ENCODE measurements around the gene ATXN1.

The ATXN1 gene

DNA sequence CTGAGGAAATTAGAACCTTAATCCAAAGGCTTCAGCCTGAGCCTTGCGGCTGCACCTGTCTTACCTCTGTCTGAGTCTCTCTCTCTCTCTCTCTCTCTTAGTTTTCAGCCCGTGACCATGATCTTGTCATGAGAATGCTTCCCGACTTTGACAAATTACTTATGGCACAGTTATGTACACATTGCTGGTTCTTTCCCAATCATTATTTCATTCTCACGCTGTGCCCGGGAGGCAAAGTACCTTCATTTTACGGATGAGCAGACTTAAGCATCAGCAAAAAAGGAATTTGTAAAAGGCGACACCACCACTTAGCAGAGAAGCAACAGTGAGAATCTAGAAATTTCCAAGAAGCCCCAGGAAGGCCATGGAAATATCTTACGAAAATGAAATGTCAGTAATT, 468.3 kb downstream of the ATXN1 start:
- TF ChIP-seq SPI1 (IDR thresholded peaks at IDR 0.05; ENCODE audit: borderline replicate concordance, low read depth) = no peak
- TF ChIP-seq, protein P1, sequence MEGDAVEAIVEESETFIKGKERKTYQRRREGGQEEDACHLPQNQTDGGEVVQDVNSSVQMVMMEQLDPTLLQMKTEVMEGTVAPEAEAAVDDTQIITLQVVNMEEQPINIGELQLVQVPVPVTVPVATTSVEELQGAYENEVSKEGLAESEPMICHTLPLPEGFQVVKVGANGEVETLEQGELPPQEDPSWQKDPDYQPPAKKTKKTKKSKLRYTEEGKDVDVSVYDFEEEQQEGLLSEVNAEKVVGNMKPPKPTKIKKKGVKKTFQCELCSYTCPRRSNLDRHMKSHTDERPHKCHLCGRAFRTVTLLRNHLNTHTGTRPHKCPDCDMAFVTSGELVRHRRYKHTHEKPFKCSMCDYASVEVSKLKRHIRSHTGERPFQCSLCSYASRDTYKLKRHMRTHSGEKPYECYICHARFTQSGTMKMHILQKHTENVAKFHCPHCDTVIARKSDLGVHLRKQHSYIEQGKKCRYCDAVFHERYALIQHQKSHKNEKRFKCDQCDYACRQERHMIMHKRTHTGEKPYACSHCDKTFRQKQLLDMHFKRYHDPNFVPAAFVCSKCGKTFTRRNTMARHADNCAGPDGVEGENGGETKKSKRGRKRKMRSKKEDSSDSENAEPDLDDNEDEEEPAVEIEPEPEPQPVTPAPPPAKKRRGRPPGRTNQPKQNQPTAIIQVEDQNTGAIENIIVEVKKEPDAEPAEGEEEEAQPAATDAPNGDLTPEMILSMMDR (IDR thresholded peaks at IDR 0.05; ENCODE audit: insufficient read depth, low read length) = no peak
- TF ChIP-seq GABPA (IDR thresholded peaks at IDR 0.05; ENCODE audit: low read depth) = no peak
- TF ChIP-seq POLR2AphosphoS5 (IDR thresholded peaks at IDR 0.05; ENCODE audit: low read depth) = no peak
- TF ChIP-seq, protein P2, sequence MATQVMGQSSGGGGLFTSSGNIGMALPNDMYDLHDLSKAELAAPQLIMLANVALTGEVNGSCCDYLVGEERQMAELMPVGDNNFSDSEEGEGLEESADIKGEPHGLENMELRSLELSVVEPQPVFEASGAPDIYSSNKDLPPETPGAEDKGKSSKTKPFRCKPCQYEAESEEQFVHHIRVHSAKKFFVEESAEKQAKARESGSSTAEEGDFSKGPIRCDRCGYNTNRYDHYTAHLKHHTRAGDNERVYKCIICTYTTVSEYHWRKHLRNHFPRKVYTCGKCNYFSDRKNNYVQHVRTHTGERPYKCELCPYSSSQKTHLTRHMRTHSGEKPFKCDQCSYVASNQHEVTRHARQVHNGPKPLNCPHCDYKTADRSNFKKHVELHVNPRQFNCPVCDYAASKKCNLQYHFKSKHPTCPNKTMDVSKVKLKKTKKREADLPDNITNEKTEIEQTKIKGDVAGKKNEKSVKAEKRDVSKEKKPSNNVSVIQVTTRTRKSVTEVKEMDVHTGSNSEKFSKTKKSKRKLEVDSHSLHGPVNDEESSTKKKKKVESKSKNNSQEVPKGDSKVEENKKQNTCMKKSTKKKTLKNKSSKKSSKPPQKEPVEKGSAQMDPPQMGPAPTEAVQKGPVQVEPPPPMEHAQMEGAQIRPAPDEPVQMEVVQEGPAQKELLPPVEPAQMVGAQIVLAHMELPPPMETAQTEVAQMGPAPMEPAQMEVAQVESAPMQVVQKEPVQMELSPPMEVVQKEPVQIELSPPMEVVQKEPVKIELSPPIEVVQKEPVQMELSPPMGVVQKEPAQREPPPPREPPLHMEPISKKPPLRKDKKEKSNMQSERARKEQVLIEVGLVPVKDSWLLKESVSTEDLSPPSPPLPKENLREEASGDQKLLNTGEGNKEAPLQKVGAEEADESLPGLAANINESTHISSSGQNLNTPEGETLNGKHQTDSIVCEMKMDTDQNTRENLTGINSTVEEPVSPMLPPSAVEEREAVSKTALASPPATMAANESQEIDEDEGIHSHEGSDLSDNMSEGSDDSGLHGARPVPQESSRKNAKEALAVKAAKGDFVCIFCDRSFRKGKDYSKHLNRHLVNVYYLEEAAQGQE (IDR thresholded peaks at IDR 0.05; ENCODE audit: insufficient replicate concordance, low read depth) = no peak
- Histone ChIP-seq H3K4me3 (replicated peaks; ENCODE audit: insufficient read depth, low read length) (no peak overlapping the region), H3K27ac (replicated peaks) (no peak overlapping the region), H3K27me3 (ENCODE audit: insufficient read depth, poor library complexity, severe bottlenecking) (no peaks in the 10 kb centered on the region)
- DNase-seq (ENCODE audit: low read depth in 1 of 2, low spot score in 1 of 2) = no peak

DNA sequence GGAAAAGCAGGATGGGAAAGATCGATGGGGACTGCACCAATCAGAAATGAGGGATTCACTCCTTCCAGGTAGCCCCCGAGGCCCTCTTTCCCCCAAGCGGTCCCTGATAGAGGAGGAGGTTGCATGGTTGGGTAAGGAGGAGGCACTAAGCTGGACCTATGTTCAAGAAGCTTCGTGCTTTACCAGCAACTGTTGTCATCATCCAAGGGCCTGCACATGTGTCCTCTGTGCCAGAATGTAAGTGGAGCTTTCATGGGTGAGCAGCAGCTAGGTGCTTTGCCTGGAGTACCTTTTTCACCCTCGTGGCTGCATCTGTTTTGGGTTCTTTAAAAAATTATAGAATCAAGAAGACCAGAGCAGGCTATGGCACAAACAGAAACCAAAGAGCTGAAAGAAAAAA, 468.8 kb downstream of the ATXN1 start:
- H3K27ac ChIP-seq (replicated peaks) = no peak overlapping the region

DNA sequence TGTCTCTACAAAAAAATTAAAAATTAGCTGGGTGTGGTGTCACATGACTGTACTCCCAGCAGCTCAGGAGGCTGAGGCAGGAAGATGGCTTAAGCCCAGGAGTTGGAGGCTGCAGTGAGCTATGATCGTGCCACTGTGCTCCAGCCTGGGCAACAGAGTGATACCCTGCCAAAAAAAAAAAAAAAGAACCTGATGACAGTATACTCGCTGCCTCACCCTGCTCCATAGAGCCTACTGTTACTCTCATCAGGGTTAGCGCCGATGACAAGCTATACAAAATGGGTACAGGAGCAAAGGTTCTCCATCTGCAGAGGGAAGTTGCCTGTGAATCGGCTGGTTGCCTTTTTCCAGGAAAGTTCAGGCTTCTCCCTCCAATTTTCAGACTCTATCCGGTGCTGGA, 469.5 kb downstream of the ATXN1 start:
- H3K4me3 ChIP-seq (replicated peaks; ENCODE audit: insufficient read depth, low read length) = no peak overlapping the region
- TF ChIP-seq POLR2AphosphoS5 (IDR thresholded peaks at IDR 0.05; ENCODE audit: low read depth) (no peak), SPI1 (IDR thresholded peaks at IDR 0.05; ENCODE audit: borderline replicate concordance, low read depth) (no peak), GABPA (IDR thresholded peaks at IDR 0.05; ENCODE audit: low read depth) (no peak)
- TF ChIP-seq, protein P2 (IDR thresholded peaks at IDR 0.05; ENCODE audit: insufficient replicate concordance, low read depth) = no peak
- TF ChIP-seq, protein P1 (IDR thresholded peaks at IDR 0.05; ENCODE audit: insufficient read depth, low read length) = no peak
- H3K27ac ChIP-seq (replicated peaks) = no peak overlapping the region
- no peaks in the 10 kb centered on the region for H3K27me3 ChIP-seq (ENCODE audit: insufficient read depth, poor library complexity, severe bottlenecking)
- no peak for DNase-seq (ENCODE audit: low read depth in 1 of 2, low spot score in 1 of 2)

More for the DNA sequence above, 468.8 kb downstream of the ATXN1 start:
- no peaks in the 10 kb centered on the region for H3K27me3 ChIP-seq (ENCODE audit: insufficient read depth, poor library complexity, severe bottlenecking)
- TF ChIP-seq SPI1 (IDR thresholded peaks at IDR 0.05; ENCODE audit: borderline replicate concordance, low read depth) = no peak
- TF ChIP-seq GABPA (IDR thresholded peaks at IDR 0.05; ENCODE audit: low read depth) = no peak
- TF ChIP-seq POLR2AphosphoS5 (IDR thresholded peaks at IDR 0.05; ENCODE audit: low read depth) = no peak
- TF ChIP-seq, protein P2 (IDR thresholded peaks at IDR 0.05; ENCODE audit: insufficient replicate concordance, low read depth) = no peak
- TF ChIP-seq, protein P1 (IDR thresholded peaks at IDR 0.05; ENCODE audit: insufficient read depth, low read length) = no peak
- DNase-seq (ENCODE audit: low read depth in 1 of 2, low spot score in 1 of 2) = no peak
- no peak overlapping the region for H3K4me3 ChIP-seq (replicated peaks; ENCODE audit: insufficient read depth, low read length)

All from HL-60 (cell line).